ENCODE results near the gene IL10.

GRCh38 chr1:206770531-206771337 lies 1.6 kb downstream of the IL10 start, which contains the start of gene IL19:
- no peak for TF ChIP-seq ZFP3 (CRISPR knock-in tag; IDR thresholded peaks at IDR 0.05)
- TF ChIP-seq PPARA (CRISPR knock-in tag; IDR thresholded peaks at IDR 0.05; ENCODE audit: borderline replicate concordance): no peak
- TF ChIP-seq RARB (CRISPR knock-in tag; IDR thresholded peaks at IDR 0.05): no peak
- TF ChIP-seq ZNF565 (CRISPR knock-in tag; conservative IDR thresholded peaks at IDR 0.05; ENCODE audit: low read depth): no peak
- TF ChIP-seq PATZ1 (CRISPR knock-in tag; IDR thresholded peaks at IDR 0.05; ENCODE audit: borderline replicate concordance): no peak
- TF ChIP-seq ESRRG (CRISPR knock-in tag; IDR thresholded peaks at IDR 0.05): no peak
- TF ChIP-seq, protein P1, sequence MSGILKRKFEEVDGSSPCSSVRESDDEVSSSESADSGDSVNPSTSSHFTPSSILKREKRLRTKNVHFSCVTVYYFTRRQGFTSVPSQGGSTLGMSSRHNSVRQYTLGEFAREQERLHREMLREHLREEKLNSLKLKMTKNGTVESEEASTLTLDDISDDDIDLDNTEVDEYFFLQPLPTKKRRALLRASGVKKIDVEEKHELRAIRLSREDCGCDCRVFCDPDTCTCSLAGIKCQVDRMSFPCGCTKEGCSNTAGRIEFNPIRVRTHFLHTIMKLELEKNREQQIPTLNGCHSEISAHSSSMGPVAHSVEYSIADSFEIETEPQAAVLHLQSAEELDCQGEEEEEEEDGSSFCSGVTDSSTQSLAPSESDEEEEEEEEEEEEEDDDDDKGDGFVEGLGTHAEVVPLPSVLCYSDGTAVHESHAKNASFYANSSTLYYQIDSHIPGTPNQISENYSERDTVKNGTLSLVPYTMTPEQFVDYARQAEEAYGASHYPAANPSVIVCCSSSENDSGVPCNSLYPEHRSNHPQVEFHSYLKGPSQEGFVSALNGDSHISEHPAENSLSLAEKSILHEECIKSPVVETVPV (CRISPR knock-in tag; IDR thresholded peaks at IDR 0.05): no peak
